SK-N-SH (cell line): ENCODE data around the gene NTM. TPM values are rescaled to one million over a fixed set of nuclear protein-coding genes. Genes with fewer than 3 reads are reported as not detected.

Experiments used
- CTCF ChIA-PET: fragments of 300-600, 350-600 bp; formaldehyde crosslinking; extraction: SDS; loops from one replicate; lab custom pipeline; 2021; lab: Yijun Ruan, JAX
- POLR2A ChIA-PET: fragments of 350-600 bp; sonication (Branson Sonifier 250); formaldehyde crosslinking; extraction: SDS; loops from one replicate; lab custom pipeline; 2020; ENCODE audit warnings: antibody characterized with exemption, inconsistent platforms; lab: Yijun Ruan, JAX
- DNase-seq: peaks from one replicate; pipeline ENCODE4 v3.0.0; 2012
- H2AFZ ChIP-seq: fragments of 200-600 bp; sonication (generic); 2 replicates; pipeline ENCODE4 v1.8.1; 2016; ENCODE audit warnings: antibody characterized with exemption, mild to moderate bottlenecking, low read depth
- H3F3A ChIP-seq: fragments of 200-600 bp; sonication (generic); replicated peaks from 2 replicates; pipeline ENCODE3; 2016; ENCODE audit warnings: antibody characterized with exemption, mild to moderate bottlenecking; ENCODE audit not compliant: insufficient read depth
- H3K27ac ChIP-seq, 2 experiments: fragments of 200-500 bp in 1 of 2; fragments of 200-600 bp in 1 of 2; sonication (Bioruptor generic) in 1 of 2; sonication (generic), shearing (Covaris generic) in 1 of 2; 2 replicates each; pipeline versions ENCODE4 v1.5.1 to v1.6.1; 2014 to 2016; ENCODE audit warnings: low read depth in 2 of 2, inconsistent platforms in 1 of 2, low read length in 1 of 2, mild to moderate bottlenecking in 1 of 2, mixed read lengths in 1 of 2
- H3K27me3 ChIP-seq: fragments of 200-600 bp; sonication (generic), shearing (Covaris generic); 2 replicates; pipeline ENCODE4 v1.6.1; 2016; ENCODE audit warnings: mixed run types; ENCODE audit not compliant: insufficient read depth
- H3K36me3 ChIP-seq, 2 experiments: fragments of 200-500 bp in 1 of 2; fragments of 200-600 bp in 1 of 2; sonication (Bioruptor generic) in 1 of 2; sonication (generic) in 1 of 2; replicated peaks in 1 of 2; 2 replicates each; pipeline versions ENCODE3 to v1.5.1; 2014 to 2016; ENCODE audit warnings: low read length in 1 of 2, mild to moderate bottlenecking in 1 of 2; ENCODE audit not compliant: insufficient read depth in 2 of 2, control insufficient read depth in 1 of 2
- H3K4me1 ChIP-seq, 2 experiments: fragments of 200-500 bp in 1 of 2; fragments of 200-600 bp in 1 of 2; sonication (Bioruptor generic) in 1 of 2; sonication (generic), shearing (Covaris generic) in 1 of 2; 2 replicates each; pipeline versions ENCODE4 v1.5.1 to v1.6.1; 2014 to 2016; ENCODE audit warnings: low read depth in 1 of 2, low read length in 1 of 2, mixed run types in 1 of 2; ENCODE audit not compliant: insufficient read depth in 2 of 2, control insufficient read depth in 1 of 2
- H3K4me2 ChIP-seq: fragments of 200-600 bp; sonication (generic), shearing (Covaris generic); 2 replicates; pipeline ENCODE4 v1.6.1; 2017; ENCODE audit warnings: mixed run types
- H3K4me3 ChIP-seq, 2 experiments: fragments of 200-500 bp in 1 of 2; fragments of 200-600 bp in 1 of 2; sonication (Bioruptor generic) in 1 of 2; sonication (generic), shearing (Covaris generic) in 1 of 2; 2 replicates each; pipeline versions ENCODE4 v1.5.1 to v1.8.1; 2014 to 2016; ENCODE audit warnings: low read depth in 2 of 2, inconsistent platforms in 1 of 2, low read length in 1 of 2, mild to moderate bottlenecking in 1 of 2, mixed read lengths in 1 of 2, moderate library complexity in 1 of 2
- H3K79me2 ChIP-seq: fragments of 200-600 bp; sonication (generic); 2 replicates; pipeline ENCODE4 v1.8.1; 2017; ENCODE audit warnings: mild to moderate bottlenecking; ENCODE audit not compliant: insufficient read depth
- H3K9ac ChIP-seq: fragments of 200-600 bp; sonication (generic); 2 replicates; pipeline ENCODE4 v1.6.1; 2017; ENCODE audit warnings: mixed run types
- H3K9me2 ChIP-seq: fragments of 200-600 bp; sonication (generic); 2 replicates; pipeline ENCODE4 v1.6.1; 2017; ENCODE audit warnings: mixed run types
- H3K9me3 ChIP-seq: fragments of 200-600 bp; sonication (generic); 2 replicates; pipeline ENCODE4 v1.6.1; 2017; ENCODE audit warnings: mixed run types, mild to moderate bottlenecking, moderate library complexity
- H4K20me1 ChIP-seq: fragments of 200-600 bp; sonication (generic); 2 replicates; pipeline ENCODE4 v1.6.1; 2017; ENCODE audit warnings: mild to moderate bottlenecking, mixed run types; ENCODE audit not compliant: insufficient read depth
- ELF1 ChIP-seq: IDR thresholded peaks from 2 replicates; pipeline ENCODE4 v1.4.0; 2012
- FOSL2 ChIP-seq: IDR thresholded peaks from 2 replicates; pipeline ENCODE4 v1.4.0; 2012; ENCODE audit warnings: low read depth, mild to moderate bottlenecking, moderate library complexity, borderline replicate concordance
- FOXJ3 ChIP-seq: sonication (generic); formaldehyde crosslinking; IDR thresholded peaks from 2 replicates; pipeline ENCODE4 v1.5.1; 2020; ENCODE audit warnings: mild to moderate bottlenecking, missing genetic modification reagents
- GATA2 ChIP-seq: sonication (generic); formaldehyde crosslinking; IDR thresholded peaks from 2 replicates; pipeline ENCODE4 v1.5.0; 2020; ENCODE audit warnings: mild to moderate bottlenecking, missing genetic modification reagents
- IRF3 ChIP-seq: fragments of 150-350 bp; IDR thresholded peaks from 2 replicates; pipeline ENCODE4 v1.6.1; 2016; ENCODE audit warnings: mild to moderate bottlenecking, low read depth, low read length
- NFIC ChIP-seq: IDR thresholded peaks from 2 replicates; pipeline ENCODE4 v1.4.0; 2012; ENCODE audit warnings: borderline replicate concordance
- NRF1 ChIP-seq: IDR thresholded peaks from 2 replicates; pipeline ENCODE4 v1.6.1; 2012; ENCODE audit warnings: low read depth, mild to moderate bottlenecking, low read length
- POLR2AphosphoS5 ChIP-seq: IDR thresholded peaks from 2 replicates; pipeline ENCODE4 v1.6.1; 2012; ENCODE audit warnings: low read depth, low read length
- RAD21 ChIP-seq: IDR thresholded peaks from 2 replicates; pipeline ENCODE4 v1.6.1; 2012; ENCODE audit warnings: mild to moderate bottlenecking, low read length
- SMC3 ChIP-seq: IDR thresholded peaks from 2 replicates; pipeline ENCODE4 v1.6.1; 2012; ENCODE audit warnings: low read depth, low read length, improper control_type of control experiment
- TEAD4 ChIP-seq: IDR thresholded peaks from 2 replicates; pipeline ENCODE4 v1.4.0; 2012; ENCODE audit warnings: mild to moderate bottlenecking, borderline replicate concordance; ENCODE audit not compliant: insufficient read depth
- USF2 ChIP-seq: fragments of 150-350 bp; IDR thresholded peaks from 2 replicates; pipeline ENCODE4 v1.6.1; 2017; ENCODE audit warnings: antibody characterized with exemption, low read length, low read depth, borderline replicate concordance
- YY1 ChIP-seq: IDR thresholded peaks from 2 replicates; pipeline ENCODE4 v1.4.0; 2012; ENCODE audit warnings: low read depth, mild to moderate bottlenecking
- WGBS: methylation state at CpG from one replicate; pipeline ENCODE4 v1.1.6; 2017; ENCODE audit warnings: low lambda C conversion rate; 5-methylcytosine and 5-hydroxymethylcytosine counted together
- polyA plus RNA-seq, 3 experiments: library from polyadenylated mRNA; depleted of rRNA; stranded (reverse); fragments of >200 nt; gene quantifications; 2 replicates each; pipeline ENCODE4 v1.2.3, GENCODE V29; 2012

The NTM gene
- polyA plus RNA-seq, 1 of the 3 experiments (the other 2 are of a cell fraction): 20.0 TPM

GRCh38 chr11:131371791-131372104 lies 1.3 kb downstream of the NTM start (continued):
- TF ChIP-seq TEAD4: no peak
- TF ChIP-seq USF2: no peak
- no peak for TF ChIP-seq NRF1
- no peak for TF ChIP-seq SMC3
- no peak for TF ChIP-seq IRF3
- TF ChIP-seq ELF1: no peak

GRCh38 chr11:131372234-131372962 lies 2.0 kb downstream of the NTM start:
- no peak overlapping the region for H3K4me3 ChIP-seq
- H3K27me3 ChIP-seq: no peaks in the 10 kb centered on the region
- no peak overlapping the region for H2AFZ ChIP-seq
- TF ChIP-seq POLR2AphosphoS5 (no peak), GATA2 (CRISPR knock-in tag) (no peak), YY1 (no peak), FOSL2 (no peak), NRF1 (no peak), IRF3 (no peak), NFIC (no peak), RAD21 (no peak), FOXJ3 (CRISPR knock-in tag) (no peak)
- WGBS: 47% methylated on average over 10 of the region's 10 CpGs
- H3F3A ChIP-seq: no peaks in the 10 kb centered on the region
- H3K4me1 ChIP-seq: peaks cover 0 to 8% of the 10 kb centered on the region in 2 experiments; a peak in 1 of 4 replicates
- no peaks in the 10 kb centered on the region for H4K20me1 ChIP-seq
- no peaks in the 10 kb centered on the region for H3K79me2 ChIP-seq
- peak; percentile 14 for DNase-seq
- no peaks in the 10 kb centered on the region for H3K36me3 ChIP-seq
- CTCF ChIA-PET: interaction anchor here (1.2 to 1.6 kb wide), 2 partner anchors 9 to 302 kb away, joined by 4 to 6 read pairs; no protein-coding TSS in a partner anchor
- POLR2A ChIA-PET: no interaction called here
- no peaks in the 10 kb centered on the region for H3K9me3 ChIP-seq
- H3K27ac ChIP-seq: no peak overlapping the region
- H3K9me2 ChIP-seq: no peaks in the 10 kb centered on the region
- H3K9ac ChIP-seq: no peak overlapping the region
- H3K4me2 ChIP-seq: no peak overlapping the region
